CD4-positive, alpha-beta T cell (primary cell): ENCODE results near the gene DCAF15. TPM values are rescaled to one million over a fixed set of nuclear protein-coding genes. Genes with fewer than 3 reads are reported as not detected.

Source experiments
- ATAC-seq: fragments of 200-7000 bp; cut with Tn5 transposase; one replicate; pipeline ENCODE4 v1.10.0; 2022; ENCODE audit warnings: mild to moderate bottlenecking; ENCODE audit not compliant: poor library complexity
- CTCF ChIA-PET: fragments of 350-600 bp; sonication (Branson Sonifier 250); formaldehyde crosslinking; loops from one replicate; lab custom pipeline; 2021; ENCODE audit warnings: antibody characterized with exemption, inconsistent platforms; lab: Charles Lee
- POLR2A ChIA-PET: fragments of 350-600 bp; sonication (Branson Sonifier 250); formaldehyde crosslinking; loops from one replicate; lab custom pipeline; 2021; ENCODE audit warnings: antibody characterized with exemption, inconsistent platforms; lab: Charles Lee
- DNase-seq, 14 experiments: peaks; one replicate each; pipeline ENCODE4 v3.0.0-alpha.2; 2013 to 2020; ENCODE audit warnings: mixed read lengths in 2 of 14
- H3K27ac ChIP-seq, 2 donors: one replicate each; pipeline versions ENCODE4 v1.5.1 to v1.7.0; 2013; ENCODE audit warnings: low read length in 2 of 2, low read depth in 1 of 2, mild to moderate bottlenecking in 1 of 2
- H3K27me3 ChIP-seq, 2 experiments: 1 replicate in 1 of 2; 2 replicates in 1 of 2; pipeline versions ENCODE4 v1.6.1 to v1.7.0; 2013; ENCODE audit warnings: low read length in 2 of 2, control low read depth in 1 of 2, mild to moderate bottlenecking in 1 of 2, moderate library complexity in 1 of 2; ENCODE audit not compliant: insufficient read depth in 2 of 2, control insufficient read depth in 1 of 2
- H3K36me3 ChIP-seq: one replicate; pipeline ENCODE4 v1.6.1; 2013; ENCODE audit warnings: low read length, control low read depth; ENCODE audit not compliant: insufficient read depth
- H3K4me1 ChIP-seq: one replicate; pipeline ENCODE4 v1.6.1; 2013; ENCODE audit warnings: low read length, control low read depth; ENCODE audit not compliant: insufficient read depth
- H3K4me3 ChIP-seq: one replicate; pipeline ENCODE4 v1.5.1; 2013; ENCODE audit warnings: mild to moderate bottlenecking, low read length, moderate library complexity
- H3K9me3 ChIP-seq, 2 experiments: 1 replicate in 1 of 2; 2 replicates in 1 of 2; pipeline versions ENCODE4 v1.6.1 to v1.7.0; 2013; ENCODE audit warnings: low read length in 2 of 2, mild to moderate bottlenecking in 2 of 2, control low read depth in 1 of 2, moderate library complexity in 1 of 2; ENCODE audit not compliant: control insufficient read depth in 1 of 2, insufficient read depth in 1 of 2
- H3K27ac Mint-ChIP-seq: one replicate; pipeline ENCODE4 v1.8.0; 2020; ENCODE audit warnings: mixed read lengths
- H3K27me3 Mint-ChIP-seq: one replicate; pipeline ENCODE4 v1.8.0; 2021; ENCODE audit warnings: mixed read lengths
- H3K36me3 Mint-ChIP-seq: one replicate; pipeline ENCODE4 v1.8.0; 2021; ENCODE audit warnings: low read depth, mixed read lengths
- H3K4me1 Mint-ChIP-seq: one replicate; pipeline ENCODE4 v1.8.0; 2021; ENCODE audit warnings: low read depth, mixed read lengths
- H3K4me3 Mint-ChIP-seq: one replicate; pipeline ENCODE4 v1.8.0; 2020; ENCODE audit warnings: mild to moderate bottlenecking, mixed read lengths
- H3K9me3 Mint-ChIP-seq: one replicate; pipeline ENCODE4 v1.8.0; 2020; ENCODE audit warnings: mixed read lengths
- CTCF ChIP-seq: fragments of 200-600 bp; IDR thresholded peaks from one replicate; pipeline ENCODE4 v1.8.0; 2022; ENCODE audit warnings: antibody characterized with exemption, mild to moderate bottlenecking
- intact Hi-C, 2 experiments: fragments of 100-400 bp; cut with DNase I in 1 of 2; cut with micrococcal nuclease in 1 of 2; formaldehyde crosslinking; loops; one replicate each; pipeline versions ENCODE4 v1.15.1 to v1.9.0; 2023 to 2025; cut with DNase I, micrococcal nuclease
- total RNA-seq, 174 experiments: library from RNA in 2 of 174; stranded (reverse) in 2 of 174; gene quantifications; one replicate each; pipeline ENCODE4 v1.2.3 and lab custom pipeline; 2021 to 2026

DCAF15 gene
- total RNA-seq, 2 experiments from 2014 or later: 84.9 to 85.0 TPM

GRCh38 chr19:13961826-13962698 lies 9.8 kb downstream of the DCAF15 start:
- H3K36me3 ChIP-seq: peaks cover 68% of the 10 kb centered on the region
- intact Hi-C loops: no loop called here
- CTCF ChIA-PET: interaction anchor here (1.1 kb wide), 1 partner anchor 23 kb away, joined by 3 read pairs; no protein-coding TSS in a partner anchor

GRCh38 chr19:13962699-13963602 lies 10.6 kb downstream of the DCAF15 start:
- no peak overlapping the region for H3K27ac ChIP-seq
- ATAC-seq: no peak
- Mint-ChIP-seq H3K4me3 (no peak overlapping the region), H3K36me3 (peaks cover 47% of the 10 kb centered on the region), H3K27ac (no peak overlapping the region), H3K27me3 (no peaks in the 10 kb centered on the region), H3K4me1 (peaks cover 5% of the 10 kb centered on the region), H3K9me3 (no peaks in the 10 kb centered on the region)
- no peaks in the 10 kb centered on the region for H3K9me3 ChIP-seq
- H3K4me1 ChIP-seq: peaks cover 3% of the 10 kb centered on the region
- POLR2A ChIA-PET: interaction anchor here (1.0 kb wide), 1 partner anchor 69 kb away, joined by 3 read pairs; the partner anchor contains the start of gene IL27RA
- no peak for DNase-seq
- H3K4me3 ChIP-seq: no peak overlapping the region
- H3K36me3 ChIP-seq: peaks cover 61% of the 10 kb centered on the region
- CTCF ChIA-PET: no interaction called here
- TF ChIP-seq CTCF: no peak
- intact Hi-C loops: no loop called here
- H3K27me3 ChIP-seq: no peaks in the 10 kb centered on the region

More at GRCh38 chr19:13961826-13962698, 9.8 kb downstream of the DCAF15 start:
- Mint-ChIP-seq H3K4me3 (no peak overlapping the region), H3K27ac (peak overlapping the region; percentile 49), H3K4me1 (peaks cover 5% of the 10 kb centered on the region), H3K36me3 (peaks cover 49% of the 10 kb centered on the region), H3K27me3 (no peaks in the 10 kb centered on the region), H3K9me3 (no peaks in the 10 kb centered on the region)
- Histone ChIP-seq H3K27me3 (no peaks in the 10 kb centered on the region), H3K4me1 (peaks cover 3% of the 10 kb centered on the region), H3K27ac (no peak overlapping the region), H3K9me3 (no peaks in the 10 kb centered on the region), H3K4me3 (no peak overlapping the region)
- DNase-seq: no peak
- no peak for ATAC-seq
- TF ChIP-seq CTCF: no peak
- POLR2A ChIA-PET: interaction anchor here (1.0 to 2.0 kb wide), 3 partner anchors 44 to 95 kb away, joined by 3 to 7 read pairs (median 7); partner anchors contain the start of gene RFX1

GRCh38 chr19:13963603-13964105 lies 11.3 kb downstream of the DCAF15 start:
- no peak for ATAC-seq
- H3K4me1 ChIP-seq: peaks cover 3% of the 10 kb centered on the region
- Mint-ChIP-seq H3K27ac (no peak overlapping the region), H3K4me3 (no peak overlapping the region), H3K4me1 (no peaks in the 10 kb centered on the region), H3K36me3 (peaks cover 41% of the 10 kb centered on the region), H3K27me3 (no peaks in the 10 kb centered on the region), H3K9me3 (no peaks in the 10 kb centered on the region)
- H3K4me3 ChIP-seq: no peak overlapping the region
- no peaks in the 10 kb centered on the region for H3K9me3 ChIP-seq
- ChIA-PET POLR2A (interaction anchor here (1.0 kb wide), 1 partner anchor 68 kb away, joined by 3 read pairs; the partner anchor contains the start of gene IL27RA), CTCF (no interaction called here)
- no peaks in the 10 kb centered on the region for H3K27me3 ChIP-seq
- intact Hi-C loops: no loop called here
- H3K36me3 ChIP-seq: peaks cover 60% of the 10 kb centered on the region
- DNase-seq: no peak
- TF ChIP-seq CTCF: no peak
- H3K27ac ChIP-seq: no peak overlapping the region
